Measurements from ENCODE around the gene ACSM2B.

Gene ACSM2B

DNA sequence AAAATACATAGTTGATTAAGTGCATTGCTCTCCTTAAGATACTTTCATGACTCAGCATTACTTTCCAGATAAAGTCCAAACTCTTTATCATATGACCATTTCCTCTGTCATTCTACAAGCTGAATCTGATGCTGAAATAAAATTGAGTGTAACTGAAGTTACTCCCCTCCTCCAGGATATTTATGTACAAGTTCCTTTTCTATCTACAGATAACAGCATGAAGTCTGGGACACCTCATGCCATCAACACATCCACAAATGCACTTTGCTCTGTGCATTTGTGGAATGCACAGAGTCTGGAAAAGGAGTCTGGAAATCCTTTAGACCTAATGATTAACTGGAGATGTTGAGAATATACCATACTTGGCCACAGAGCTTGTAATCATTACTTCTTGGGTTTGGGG, 60.5 kb downstream of the ACSM2B start:
- no peaks in the 10 kb centered on the region for H3K9me3 ChIP-seq (ENCODE audit: control insufficient read depth, insufficient read depth, low read length)
- H3K4me1 ChIP-seq (ENCODE audit: control insufficient read depth, low read length) = no peaks in the 10 kb centered on the region
- no peak for TF ChIP-seq CTCF (IDR thresholded peaks at IDR 0.05; ENCODE audit: low read depth, low read length, poor library complexity, severe bottlenecking)
- H3K4me3 ChIP-seq (ENCODE audit: low read length) = no peak overlapping the region
- H3K4me2 ChIP-seq (ENCODE audit: low read length) = no peak overlapping the region
- no peak overlapping the region for H3K27ac ChIP-seq (ENCODE audit: low read depth, low read length)
- no peaks in the 10 kb centered on the region for H3F3A ChIP-seq (ENCODE audit: control insufficient read depth, insufficient read depth)
- H3K27me3 ChIP-seq (ENCODE audit: control insufficient read depth, low read length) = no peaks in the 10 kb centered on the region; the same call in 1 of the 2 replicates
- no peaks in the 10 kb centered on the region for H4K20me1 ChIP-seq (ENCODE audit: control insufficient read depth, insufficient read depth, low read depth, low read length)
- H3K9me2 ChIP-seq (replicated peaks; ENCODE audit: control insufficient read depth, low read length) = no peaks in the 10 kb centered on the region
- no peaks in the 10 kb centered on the region for H3K79me2 ChIP-seq (ENCODE audit: control insufficient read depth, low read length)
- no peaks in the 10 kb centered on the region for H3K36me3 ChIP-seq (ENCODE audit: control insufficient read depth, low read length)

- Histone ChIP-seq H3K9me3 (ENCODE audit: control insufficient read depth, insufficient read depth, low read length) (peaks cover 9% of the 10 kb centered on the region; the same call in 1 of the 2 replicates), H3K4me3 (ENCODE audit: low read length) (no peak overlapping the region)
Observed at GRCh38 chr16:20510323-20510722, 65.8 kb downstream of the ACSM2B start.

DNA sequence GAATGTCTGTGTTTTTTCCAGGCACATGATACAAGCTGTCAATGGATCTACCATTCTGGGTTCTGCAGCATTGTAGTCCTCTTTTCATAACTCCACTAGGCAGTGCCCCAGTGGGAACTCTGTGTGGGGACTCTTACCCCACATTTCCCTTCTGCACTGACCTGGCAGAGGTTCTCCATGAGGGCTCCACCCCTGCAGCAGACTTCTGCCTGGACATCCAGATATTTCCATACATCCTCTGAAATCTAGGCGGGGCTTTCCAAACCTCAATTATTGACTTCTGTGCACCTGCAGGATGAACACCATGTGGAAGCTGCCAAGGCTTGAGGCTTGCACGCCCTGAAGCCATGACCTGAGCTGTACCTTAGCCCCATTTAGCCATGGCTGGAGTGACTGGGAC, 68.9 kb downstream of the ACSM2B start:
- no peak for TF ChIP-seq CTCF (IDR thresholded peaks at IDR 0.05; ENCODE audit: low read depth, low read length, poor library complexity, severe bottlenecking)
- no peak for TF ChIP-seq EZH2phosphoT487 (IDR thresholded peaks at IDR 0.05; ENCODE audit: borderline replicate concordance, low read length)
- H3K79me2 ChIP-seq (ENCODE audit: control insufficient read depth, low read length) = no peaks in the 10 kb centered on the region
- H3K27ac ChIP-seq (ENCODE audit: low read depth, low read length) = no peak overlapping the region
- no peaks in the 10 kb centered on the region for H3K9me2 ChIP-seq (replicated peaks; ENCODE audit: control insufficient read depth, low read length)
- no peaks in the 10 kb centered on the region for H3K27me3 ChIP-seq (ENCODE audit: control insufficient read depth, low read length)
- H3F3A ChIP-seq (ENCODE audit: control insufficient read depth, insufficient read depth) = no peaks in the 10 kb centered on the region
- H3K4me1 ChIP-seq (ENCODE audit: control insufficient read depth, low read length) = no peaks in the 10 kb centered on the region
- no peaks in the 10 kb centered on the region for H4K20me1 ChIP-seq (ENCODE audit: control insufficient read depth, insufficient read depth, low read depth, low read length)
- H3K9me3 ChIP-seq (ENCODE audit: control insufficient read depth, insufficient read depth, low read length) = peaks cover 9% of the 10 kb centered on the region; the same call in 1 of the 2 replicates
- H3K4me2 ChIP-seq (ENCODE audit: low read length) = no peak overlapping the region
- H3K4me3 ChIP-seq (ENCODE audit: low read length) = no peak overlapping the region
- H3K36me3 ChIP-seq (ENCODE audit: control insufficient read depth, low read length) = no peaks in the 10 kb centered on the region

More at GRCh38 chr16:20510323-20510722, 65.8 kb downstream of the ACSM2B start:
- no peak for TF ChIP-seq EZH2phosphoT487 (IDR thresholded peaks at IDR 0.05; ENCODE audit: borderline replicate concordance, low read length)
- TF ChIP-seq CTCF (IDR thresholded peaks at IDR 0.05; ENCODE audit: low read depth, low read length, poor library complexity, severe bottlenecking) = no peak
- Histone ChIP-seq H3K4me1 (ENCODE audit: control insufficient read depth, low read length) (no peaks in the 10 kb centered on the region), H3K4me2 (ENCODE audit: low read length) (no peak overlapping the region), H3F3A (ENCODE audit: control insufficient read depth, insufficient read depth) (no peaks in the 10 kb centered on the region), H3K36me3 (ENCODE audit: control insufficient read depth, low read length) (no peaks in the 10 kb centered on the region), H3K79me2 (ENCODE audit: control insufficient read depth, low read length) (no peaks in the 10 kb centered on the region), H3K27ac (ENCODE audit: low read depth, low read length) (no peak overlapping the region), H3K27me3 (ENCODE audit: control insufficient read depth, low read length) (no peaks in the 10 kb centered on the region; the same call in 1 of the 2 replicates), H4K20me1 (ENCODE audit: control insufficient read depth, insufficient read depth, low read depth, low read length) (no peaks in the 10 kb centered on the region), H3K9me2 (replicated peaks; ENCODE audit: control insufficient read depth, low read length) (no peaks in the 10 kb centered on the region)
